Uterus (tissue), 4 donors: Measurements from ENCODE around the gene SV2C. TPM values are rescaled to one million over a fixed set of nuclear protein-coding genes. Genes with fewer than 3 reads are reported as not detected.

Source experiments
- DNase-seq, 2 donors: peaks; one replicate each; pipeline ENCODE4 v3.0.0-alpha.2; 2019 to 2020
- H3K27ac ChIP-seq, 2 donors: fragments of 200-600 bp; sonication (generic); 1 replicate in 1 of 2; 2 replicates in 1 of 2; pipeline ENCODE4 v1.5.1; 2016 to 2018
- H3K27me3 ChIP-seq, 2 donors: fragments of 200-600 bp; sonication (generic); one replicate each; pipeline ENCODE4 v1.5.1; 2018 to 2019; ENCODE audit warnings: control low read depth in 1 of 2
- H3K36me3 ChIP-seq, 2 donors: fragments of 200-600 bp; sonication (generic); one replicate each; pipeline ENCODE4 v1.5.1; 2019; ENCODE audit warnings: control low read depth in 1 of 2
- H3K4me1 ChIP-seq, 2 donors: fragments of 200-600 bp; sonication (generic); one replicate each; pipeline ENCODE4 v1.5.1; 2018 to 2019; ENCODE audit warnings: control low read depth in 1 of 2
- H3K4me3 ChIP-seq, 2 donors: fragments of 200-600 bp; sonication (generic); 1 replicate in 1 of 2; 2 replicates in 1 of 2; pipeline ENCODE4 v1.5.1; 2018 to 2019; ENCODE audit warnings: mild to moderate bottlenecking in 1 of 2
- H3K9me3 ChIP-seq, 2 donors: fragments of 200-600 bp; sonication (generic); one replicate each; pipeline ENCODE4 v1.5.1; 2019; ENCODE audit warnings: control low read depth in 1 of 2
- POLR2A ChIP-seq, 2 donors: fragments of 450-650 bp; IDR thresholded peaks; one replicate each; pipeline ENCODE4 v1.6.1; 2016; ENCODE audit warnings: antibody characterized with exemption in 2 of 2, mild to moderate bottlenecking in 1 of 2, moderate library complexity in 1 of 2
- intact Hi-C: fragments of 100-400 bp; cut with DNase I; formaldehyde crosslinking; loops from one replicate; pipeline ENCODE4 v1.15.1; 2023; ENCODE audit warnings: low total_unique reads
- total RNA-seq, 4 donors: library from RNA; depleted of rRNA in 3 of 4; stranded (reverse); fragments of >200 nt in 3 of 4; gene quantifications; one replicate each; pipeline versions ENCODE4 v1.1.0 to v1.2.4, GENCODE V29; 2014 to 2023
- TF ChIP-seq, protein P1 (sequence below), 4 experiments: fragments of 200-600 bp in 2 of 4; fragments of 450-650 bp in 2 of 4; sonication (generic) in 2 of 4; IDR thresholded peaks; one replicate each; pipeline ENCODE4 v1.5.1; 2016 to 2019; ENCODE audit warnings: antibody characterized with exemption in 4 of 4, mild to moderate bottlenecking in 2 of 4, moderate library complexity in 1 of 4
- donor health status: DM: yes; HTN: yes; CAD: no.

Gene SV2C
- total RNA-seq, 4 donors from 2014 or later, result 0.21 to 3.7 TPM; not detected in 2

DNA sequence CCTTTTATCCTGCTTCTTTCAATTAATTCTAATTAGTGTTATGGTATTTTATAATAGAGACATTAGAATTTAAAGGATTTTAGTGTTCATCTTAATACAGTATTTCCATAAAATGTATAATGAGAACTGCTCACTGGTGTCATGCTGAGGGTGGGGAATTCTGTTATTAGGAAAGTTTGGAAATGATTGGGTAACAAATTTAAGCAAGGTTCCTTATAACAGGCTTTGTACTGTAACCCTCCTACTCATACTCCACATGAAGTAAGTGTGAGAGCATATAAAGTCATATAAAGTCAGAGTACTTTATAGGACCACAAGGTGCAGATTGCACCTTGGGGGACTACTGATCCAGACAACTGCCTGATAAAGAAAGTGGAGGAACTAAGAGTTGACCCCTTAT lies 42.2 kb downstream of the SV2C start:
- H3K27me3 ChIP-seq, result no peaks in the 10 kb centered on the region
- H3K27ac ChIP-seq, result no peak overlapping the region
- DNase-seq, result no peak
- no peaks in the 10 kb centered on the region for H3K4me1 ChIP-seq
- H3K9me3 ChIP-seq, result no peaks in the 10 kb centered on the region
- H3K4me3 ChIP-seq, result no peak overlapping the region
- intact Hi-C loops, result no loop called here
- TF ChIP-seq, protein P1, sequence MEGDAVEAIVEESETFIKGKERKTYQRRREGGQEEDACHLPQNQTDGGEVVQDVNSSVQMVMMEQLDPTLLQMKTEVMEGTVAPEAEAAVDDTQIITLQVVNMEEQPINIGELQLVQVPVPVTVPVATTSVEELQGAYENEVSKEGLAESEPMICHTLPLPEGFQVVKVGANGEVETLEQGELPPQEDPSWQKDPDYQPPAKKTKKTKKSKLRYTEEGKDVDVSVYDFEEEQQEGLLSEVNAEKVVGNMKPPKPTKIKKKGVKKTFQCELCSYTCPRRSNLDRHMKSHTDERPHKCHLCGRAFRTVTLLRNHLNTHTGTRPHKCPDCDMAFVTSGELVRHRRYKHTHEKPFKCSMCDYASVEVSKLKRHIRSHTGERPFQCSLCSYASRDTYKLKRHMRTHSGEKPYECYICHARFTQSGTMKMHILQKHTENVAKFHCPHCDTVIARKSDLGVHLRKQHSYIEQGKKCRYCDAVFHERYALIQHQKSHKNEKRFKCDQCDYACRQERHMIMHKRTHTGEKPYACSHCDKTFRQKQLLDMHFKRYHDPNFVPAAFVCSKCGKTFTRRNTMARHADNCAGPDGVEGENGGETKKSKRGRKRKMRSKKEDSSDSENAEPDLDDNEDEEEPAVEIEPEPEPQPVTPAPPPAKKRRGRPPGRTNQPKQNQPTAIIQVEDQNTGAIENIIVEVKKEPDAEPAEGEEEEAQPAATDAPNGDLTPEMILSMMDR (IDR thresholded peaks at IDR 0.05), result no peak
- TF ChIP-seq POLR2A (IDR thresholded peaks at IDR 0.05), result no peak
- no peaks in the 10 kb centered on the region for H3K36me3 ChIP-seq

DNA sequence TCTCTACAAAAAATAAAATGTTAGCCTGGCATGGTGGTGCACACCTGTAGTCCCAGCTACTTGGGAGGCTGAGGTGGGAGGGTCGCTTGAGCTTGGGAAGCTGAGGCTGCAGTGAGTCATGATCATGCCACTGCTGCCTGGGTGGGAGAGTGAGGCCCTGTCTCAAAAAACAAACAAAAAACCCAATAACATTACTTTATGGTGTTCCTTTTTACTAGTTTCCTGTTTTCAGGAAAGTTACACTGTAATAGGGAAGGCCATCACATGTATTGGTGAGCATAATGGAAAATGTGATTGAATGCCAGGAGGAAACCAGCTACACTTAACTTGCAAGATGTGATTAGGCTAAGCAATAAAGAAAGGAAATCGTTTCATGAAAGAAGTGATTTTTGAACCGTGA lies 42.7 kb downstream of the SV2C start:
- H3K27me3 ChIP-seq, result no peaks in the 10 kb centered on the region
- H3K4me3 ChIP-seq, result no peak overlapping the region
- intact Hi-C loops, result no loop called here
- no peaks in the 10 kb centered on the region for H3K36me3 ChIP-seq
- no peaks in the 10 kb centered on the region for H3K4me1 ChIP-seq
- no peak overlapping the region for H3K27ac ChIP-seq
- TF ChIP-seq, protein P1 (IDR thresholded peaks at IDR 0.05), result no peak
- no peak for TF ChIP-seq POLR2A (IDR thresholded peaks at IDR 0.05)
- DNase-seq, result no peak
- H3K9me3 ChIP-seq, result no peaks in the 10 kb centered on the region

DNA sequence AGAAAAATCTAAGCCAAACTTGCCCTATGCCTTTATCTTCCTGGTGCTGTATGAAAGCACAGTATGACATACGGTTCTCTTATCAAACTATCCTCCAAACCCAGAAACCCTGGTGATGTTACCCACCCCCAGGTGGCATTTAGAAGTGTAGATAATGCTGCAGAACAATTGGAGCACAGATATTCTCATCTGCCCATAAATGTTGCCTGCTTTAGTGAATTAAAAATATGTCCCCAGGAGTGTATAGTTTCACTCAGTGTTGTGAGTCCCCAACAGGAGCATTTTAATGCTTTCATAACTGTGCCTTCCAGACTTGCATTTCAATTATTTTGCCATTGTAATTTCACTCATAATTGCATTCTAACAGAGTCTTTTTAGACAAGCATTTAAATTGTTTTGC lies 50.8 kb downstream of the SV2C start:
- Histone ChIP-seq H3K9me3 (no peaks in the 10 kb centered on the region), H3K36me3 (no peaks in the 10 kb centered on the region), H3K27ac (no peak overlapping the region), H3K27me3 (no peaks in the 10 kb centered on the region), H3K4me1 (no peaks in the 10 kb centered on the region), H3K4me3 (no peak overlapping the region)
- TF ChIP-seq, protein P1 (IDR thresholded peaks at IDR 0.05), result no peak
- no peak for TF ChIP-seq POLR2A (IDR thresholded peaks at IDR 0.05)
- intact Hi-C loops, result no loop called here
- no peak for DNase-seq

DNA sequence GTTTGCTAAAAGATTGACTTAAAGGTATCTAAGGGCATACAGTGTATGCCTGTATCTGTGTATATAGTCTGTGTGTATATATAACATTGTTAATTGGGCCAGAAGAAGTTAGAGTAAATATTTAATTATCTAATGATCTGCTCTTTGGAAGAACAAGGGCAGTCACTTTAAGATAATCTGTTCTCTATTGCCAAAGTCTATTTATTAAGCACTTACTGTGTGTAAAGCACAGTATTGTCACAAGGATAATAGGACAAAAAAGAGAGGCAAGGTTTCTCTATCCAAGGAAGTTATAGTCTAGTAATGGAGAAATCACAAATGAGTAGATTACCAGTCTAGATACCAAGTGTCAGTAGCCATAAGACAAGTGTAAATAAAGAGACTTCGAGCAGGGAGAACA lies 51.5 kb downstream of the SV2C start:
- Histone ChIP-seq H3K27me3 (no peaks in the 10 kb centered on the region), H3K36me3 (no peaks in the 10 kb centered on the region), H3K9me3 (no peaks in the 10 kb centered on the region), H3K27ac (no peak overlapping the region), H3K4me3 (no peak overlapping the region), H3K4me1 (no peaks in the 10 kb centered on the region)
- no peak for DNase-seq
- intact Hi-C loops, result no loop called here
- TF ChIP-seq POLR2A (IDR thresholded peaks at IDR 0.05), result no peak
- TF ChIP-seq, protein P1 (IDR thresholded peaks at IDR 0.05), result no peak

DNA sequence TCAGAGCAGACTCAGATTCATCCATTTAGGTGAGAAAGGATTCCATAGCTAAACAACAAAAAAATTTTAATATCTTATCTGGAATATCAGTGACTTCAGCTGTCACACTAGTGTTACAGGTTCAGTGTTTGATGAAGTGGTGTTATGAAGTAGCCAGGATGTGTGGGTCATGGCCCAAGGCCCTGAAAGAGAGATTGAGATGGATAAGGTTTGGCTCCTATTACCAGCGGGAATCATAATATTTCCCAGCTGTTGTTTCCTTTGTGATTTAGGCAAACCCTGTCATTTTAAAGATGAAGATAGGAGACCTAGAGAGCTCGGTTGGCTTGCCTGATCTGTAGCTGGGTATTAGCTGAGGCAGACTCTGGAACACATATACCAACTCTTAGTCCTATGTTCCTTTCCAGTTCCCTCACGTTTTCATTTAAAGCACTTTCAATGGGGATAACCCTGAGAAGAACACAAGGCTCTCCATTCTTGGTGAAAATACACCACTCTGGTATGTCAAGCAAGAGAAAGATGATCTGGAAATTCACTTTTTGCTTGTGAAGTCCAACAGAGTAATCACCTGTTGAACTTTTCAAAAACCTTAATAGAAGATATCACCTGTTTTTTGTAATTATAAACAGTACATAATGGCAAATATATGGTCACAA lies 54.8 kb downstream of the SV2C start:
- H3K4me3 ChIP-seq, result no peak overlapping the region
- no peaks in the 10 kb centered on the region for H3K36me3 ChIP-seq
- no peak overlapping the region for H3K27ac ChIP-seq
- intact Hi-C loops, result no loop called here
- no peaks in the 10 kb centered on the region for H3K27me3 ChIP-seq
- TF ChIP-seq POLR2A (IDR thresholded peaks at IDR 0.05), result no peak
- TF ChIP-seq, protein P1 (IDR thresholded peaks at IDR 0.05), result no peak
- H3K4me1 ChIP-seq, result no peaks in the 10 kb centered on the region
- no peak for DNase-seq
- no peaks in the 10 kb centered on the region for H3K9me3 ChIP-seq
